Activated T-cell treated with anti-CD3 and anti-CD28 coated beads, Interleukin-2, amount 50 U/mL, for 72 hours (primary cell): ENCODE data around the gene QKI. TPM values are rescaled to one million over a fixed set of nuclear protein-coding genes. Genes with fewer than 3 reads are reported as not detected.
A peak's percentile ranks its signal among the peaks of the same experiment; 100 is the strongest.
"Not testable (repeated sequence)": the region's sequence is repeated elsewhere in the genome, so short reads cannot be mapped to it uniquely, and the experiment has no call there.

Experiments used
- ATAC-seq, 2 donors: fragments of 150-1000 bp; cut with Tn5 transposase; replicated peaks in 1 of 2; 2 replicates each; pipeline ENCODE4 v1.10.0; 2021; ENCODE audit warnings: moderate library complexity in 2 of 2, mild to moderate bottlenecking in 1 of 2
- DNase-seq, 2 donors: peaks; one replicate each; pipeline ENCODE4 v3.0.0; 2021 to 2022; ENCODE audit warnings: mixed read lengths in 1 of 2
- H3K27ac Mint-ChIP-seq: one replicate; pipeline ENCODE4 v1.8.0; 2022; ENCODE audit warnings: mild to moderate bottlenecking, moderate library complexity, mixed read lengths
- H3K27me3 Mint-ChIP-seq: one replicate; pipeline ENCODE4 v1.8.0; 2022; ENCODE audit warnings: low read depth, mixed read lengths
- H3K36me3 Mint-ChIP-seq, 2 donors: one replicate each; pipeline ENCODE4 v1.8.0; 2022; ENCODE audit warnings: mixed read lengths in 2 of 2, mild to moderate bottlenecking in 1 of 2; ENCODE audit not compliant: insufficient read depth in 2 of 2
- H3K4me1 Mint-ChIP-seq: one replicate; pipeline ENCODE4 v1.8.0; 2022; ENCODE audit warnings: low read depth, mixed read lengths
- H3K4me3 Mint-ChIP-seq, 2 donors: one replicate each; pipeline ENCODE4 v1.8.0; 2022; ENCODE audit warnings: mild to moderate bottlenecking in 2 of 2, mixed read lengths in 2 of 2, moderate library complexity in 2 of 2
- H3K9me3 Mint-ChIP-seq, 2 donors: one replicate each; pipeline ENCODE4 v1.8.0; 2022; ENCODE audit warnings: mixed read lengths in 2 of 2
- total RNA-seq, 2 donors: library from RNA; stranded (reverse); gene quantifications; one replicate each; pipeline ENCODE4 v1.2.3, GENCODE V29; 2022

The QKI gene
- total RNA-seq, 2 donors from 2014 or later: 62.0 to 64.2 TPM

DNA sequence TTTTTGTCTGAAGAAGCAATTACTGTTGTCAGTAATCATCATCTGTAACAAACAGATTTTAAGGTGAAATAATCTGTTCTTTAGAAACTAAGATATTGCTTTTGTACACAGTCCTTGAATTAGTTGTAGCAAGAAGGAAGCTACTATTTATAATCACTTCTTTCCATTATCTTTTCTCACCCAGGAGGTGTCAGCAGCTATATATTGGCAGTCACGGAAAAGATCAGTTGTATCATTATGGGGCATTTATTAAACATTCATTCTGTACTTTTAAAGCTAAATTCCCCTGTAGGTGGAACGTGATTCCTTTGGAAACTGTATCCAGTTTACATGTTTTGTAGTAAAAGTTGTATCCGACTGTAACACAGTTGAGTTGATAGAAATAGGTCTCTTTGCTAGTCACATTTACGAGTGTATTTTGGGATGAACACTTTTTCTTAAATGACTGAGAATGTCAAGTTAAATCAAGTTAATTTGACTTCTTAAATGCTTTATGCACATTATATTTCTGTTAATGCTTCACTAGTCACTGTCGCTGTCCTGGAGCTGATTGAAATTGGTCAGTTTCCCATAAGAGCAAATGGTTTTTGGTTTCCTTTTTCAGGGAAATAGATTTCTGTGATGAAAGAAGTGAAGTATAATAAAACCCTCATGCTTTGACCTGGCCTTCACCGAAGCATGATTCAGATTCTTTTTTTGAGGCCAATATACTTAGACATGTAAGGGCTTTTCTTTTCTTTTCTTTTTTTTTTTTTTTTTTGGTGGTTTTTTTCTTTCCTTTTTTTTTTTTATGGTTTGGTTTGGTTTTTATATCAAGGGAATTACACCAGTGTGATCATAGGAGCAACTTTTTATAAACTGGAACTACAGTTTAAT, 5.1 kb downstream of the QKI start:
- no peaks in the 10 kb centered on the region for H3K27me3 Mint-ChIP-seq
- H3K36me3 Mint-ChIP-seq: peaks cover 0 to 3% of the 10 kb centered on the region in 2 donors
- peak overlapping the region; percentile 60 to 73 for H3K4me3 Mint-ChIP-seq
- no peak for DNase-seq
- no peak for ATAC-seq
- peaks cover 59% of the 10 kb centered on the region for H3K4me1 Mint-ChIP-seq
- H3K27ac Mint-ChIP-seq: peak overlapping the region; percentile 81
- H3K9me3 Mint-ChIP-seq: no peaks in the 10 kb centered on the region

- peak overlapping the region; percentile 60 to 73 for H3K4me3 Mint-ChIP-seq
- ATAC-seq: no peak
- H3K36me3 Mint-ChIP-seq: peaks cover 0 to 3% of the 10 kb centered on the region in 2 donors
- no peak for DNase-seq
- no peaks in the 10 kb centered on the region for H3K27me3 Mint-ChIP-seq
- H3K4me1 Mint-ChIP-seq: peaks cover 64% of the 10 kb centered on the region
- no peaks in the 10 kb centered on the region for H3K9me3 Mint-ChIP-seq
- peak overlapping the region; percentile 81 for H3K27ac Mint-ChIP-seq
These were observed 5.7 kb downstream of the QKI start for GRCh38 chr6:163420289-163420614.

- H3K27me3 Mint-ChIP-seq: no peaks in the 10 kb centered on the region
- no peak overlapping the region for H3K27ac Mint-ChIP-seq
- H3K36me3 Mint-ChIP-seq: no peaks in the 10 kb centered on the region
- peaks cover 56% of the 10 kb centered on the region for H3K4me1 Mint-ChIP-seq
- ATAC-seq (no peak), DNase-seq (no peak)
- H3K4me3 Mint-ChIP-seq: no peak overlapping the region
- H3K9me3 Mint-ChIP-seq: no peaks in the 10 kb centered on the region
These were observed 8.0 kb downstream of the QKI start for GRCh38 chr6:163422550-163422949.

DNA sequence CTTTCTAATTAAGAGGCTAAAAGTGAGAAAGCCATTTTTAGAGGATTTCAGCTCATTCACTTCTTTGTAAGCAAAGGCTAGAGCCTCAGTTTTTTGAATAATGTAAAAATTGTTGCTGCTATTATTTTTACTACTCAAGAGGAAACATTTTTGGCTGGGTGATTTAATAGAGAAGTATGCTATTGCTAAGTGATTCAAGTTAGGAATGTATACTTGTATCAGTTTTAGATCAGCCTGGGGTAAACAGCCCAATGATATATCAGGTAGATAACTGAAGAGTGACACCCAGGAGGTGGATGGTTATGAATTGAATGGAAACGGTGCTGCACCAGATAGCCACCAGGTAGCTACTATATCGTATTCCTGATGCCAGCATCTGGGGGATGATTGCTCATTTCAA, 9.2 kb downstream of the QKI start:
- ATAC-seq (no peak), DNase-seq (no peak)
- Mint-ChIP-seq H3K36me3 (no peaks in the 10 kb centered on the region), H3K4me1 (peaks cover 47% of the 10 kb centered on the region), H3K9me3 (no peaks in the 10 kb centered on the region), H3K27ac (no peak overlapping the region), H3K27me3 (no peaks in the 10 kb centered on the region), H3K4me3 (no peak overlapping the region)

- ATAC-seq (no peak), DNase-seq (no peak)
- Mint-ChIP-seq H3K9me3 (no peaks in the 10 kb centered on the region), H3K4me1 (peaks cover 30% of the 10 kb centered on the region), H3K36me3 (no peaks in the 10 kb centered on the region), H3K4me3 (no peak overlapping the region), H3K27me3 (no peaks in the 10 kb centered on the region), H3K27ac (no peak overlapping the region)
These were observed 13.2 kb downstream of the QKI start for GRCh38 chr6:163427498-163428254.

DNA sequence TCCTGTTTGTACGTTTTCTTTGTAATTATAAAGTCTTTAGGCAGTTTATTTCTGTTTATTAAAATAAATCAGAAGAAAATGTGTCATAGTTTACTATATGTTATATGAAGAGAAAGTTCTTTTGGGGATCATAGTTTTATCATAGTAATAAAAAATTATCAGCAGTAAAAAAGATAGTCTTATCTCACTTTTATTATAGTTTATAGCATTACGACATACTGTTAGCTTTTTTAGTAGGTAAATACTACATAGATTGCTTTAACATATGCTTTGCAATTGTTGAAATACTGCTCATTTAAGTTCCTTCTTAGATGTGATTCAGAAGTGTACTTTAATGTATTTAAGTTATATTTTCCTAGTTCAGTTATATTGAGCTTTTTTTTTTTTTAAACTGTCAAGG, 13.9 kb downstream of the QKI start:
- H3K36me3 Mint-ChIP-seq: no peaks in the 10 kb centered on the region
- no peak overlapping the region for H3K27ac Mint-ChIP-seq
- no peak for ATAC-seq
- no peak overlapping the region for H3K4me3 Mint-ChIP-seq
- no peaks in the 10 kb centered on the region for H3K27me3 Mint-ChIP-seq
- no peak for DNase-seq
- H3K4me1 Mint-ChIP-seq: peaks cover 30% of the 10 kb centered on the region
- H3K9me3 Mint-ChIP-seq: no peaks in the 10 kb centered on the region

- Mint-ChIP-seq H3K36me3 (no peaks in the 10 kb centered on the region), H3K4me1 (peaks cover 28% of the 10 kb centered on the region), H3K4me3 (no peak overlapping the region), H3K9me3 (no peaks in the 10 kb centered on the region), H3K27ac (no peak overlapping the region), H3K27me3 (no peaks in the 10 kb centered on the region)
- ATAC-seq (no peak), DNase-seq (no peak)
These were observed 15.4 kb downstream of the QKI start for GRCh38 chr6:163429858-163430448.

GRCh38 chr6:163432300-163432699, 17.8 kb downstream of the QKI start:
- H3K27ac Mint-ChIP-seq: peak overlapping the region; percentile 58
- H3K36me3 Mint-ChIP-seq: no peaks in the 10 kb centered on the region
- no peak overlapping the region for H3K4me3 Mint-ChIP-seq
- no peak for ATAC-seq
- no peaks in the 10 kb centered on the region for H3K27me3 Mint-ChIP-seq
- DNase-seq: no peak
- peaks cover 31% of the 10 kb centered on the region for H3K4me1 Mint-ChIP-seq
- H3K9me3 Mint-ChIP-seq: no peaks in the 10 kb centered on the region

GRCh38 chr6:163433486-163433885, 19.0 kb downstream of the QKI start:
- not testable (repeated sequence) for H3K36me3 Mint-ChIP-seq, H3K4me3 Mint-ChIP-seq, H3K27me3 Mint-ChIP-seq, DNase-seq, H3K9me3 Mint-ChIP-seq, ATAC-seq, H3K27ac Mint-ChIP-seq
- H3K4me1 Mint-ChIP-seq: peaks cover 42% of the 10 kb centered on the region

DNA sequence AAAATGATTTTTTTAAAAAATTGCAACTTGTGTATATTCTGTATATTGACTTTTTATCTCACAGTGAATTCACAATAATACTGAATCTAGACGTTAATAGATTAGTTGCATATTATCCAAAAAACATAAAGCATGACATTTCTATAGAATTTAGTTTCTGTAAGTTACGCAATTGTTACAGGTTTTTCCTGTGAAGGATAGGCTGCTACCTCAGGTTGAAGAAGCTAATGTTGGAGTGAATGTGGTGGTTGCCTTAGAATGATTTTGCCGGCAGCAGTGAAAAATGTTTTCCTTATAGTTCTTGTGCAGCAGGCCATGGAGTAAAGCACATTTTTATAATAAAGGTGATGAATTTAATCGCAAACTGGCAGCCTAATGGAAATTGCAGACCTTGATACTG, 20.5 kb downstream of the QKI start:
- Mint-ChIP-seq H3K9me3 (no peaks in the 10 kb centered on the region), H3K4me1 (peaks cover 53% of the 10 kb centered on the region), H3K4me3 (no peak overlapping the region), H3K27ac (no peak overlapping the region), H3K27me3 (no peaks in the 10 kb centered on the region), H3K36me3 (peaks cover 0 to 2% of the 10 kb centered on the region in 2 donors)
- DNase-seq (no peak), ATAC-seq (no peak)

GRCh38 chr6:163436843-163437242, 22.3 kb downstream of the QKI start:
- Mint-ChIP-seq H3K4me3 (no peak overlapping the region), H3K9me3 (no peaks in the 10 kb centered on the region)

DNA sequence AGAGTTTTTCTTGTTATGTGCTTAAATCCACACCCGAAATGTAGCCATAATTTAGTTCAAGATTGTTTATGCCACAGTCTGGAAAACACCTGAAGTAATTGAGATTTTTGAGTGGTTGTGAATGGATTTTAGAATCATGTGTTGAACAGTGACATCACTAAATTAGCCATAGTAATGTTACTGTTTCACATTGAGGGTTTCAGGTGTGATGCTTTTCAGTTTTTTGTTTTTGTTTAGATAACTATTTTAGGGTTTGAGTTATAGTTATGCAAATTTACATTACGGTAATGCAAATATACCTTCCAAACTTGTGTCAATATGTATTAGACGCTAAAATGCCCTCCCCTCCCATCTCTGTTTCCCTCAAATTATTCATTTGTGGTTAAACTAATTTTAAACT, 22.9 kb downstream of the QKI start:
- no peaks in the 10 kb centered on the region for H3K9me3 Mint-ChIP-seq
- DNase-seq: no peak
- no peak for ATAC-seq

More at GRCh38 chr6:163436843-163437242, 22.3 kb downstream of the QKI start:
- no peak overlapping the region for H3K27ac Mint-ChIP-seq
- peaks cover 58% of the 10 kb centered on the region for H3K4me1 Mint-ChIP-seq
- no peak for DNase-seq
- peaks cover 0 to 2% of the 10 kb centered on the region in 2 donors for H3K36me3 Mint-ChIP-seq
- no peaks in the 10 kb centered on the region for H3K27me3 Mint-ChIP-seq
- ATAC-seq: no peak

GRCh38 chr6:163438298-163438939, 23.9 kb downstream of the QKI start:
- peaks cover 0 to 2% of the 10 kb centered on the region in 2 donors for H3K36me3 Mint-ChIP-seq
- no peak for ATAC-seq

More for the DNA sequence above, 22.9 kb downstream of the QKI start:
- Mint-ChIP-seq H3K36me3 (peaks cover 0 to 2% of the 10 kb centered on the region in 2 donors), H3K27ac (no peak overlapping the region), H3K27me3 (no peaks in the 10 kb centered on the region), H3K4me1 (peaks cover 61% of the 10 kb centered on the region), H3K4me3 (no peak overlapping the region)

More at GRCh38 chr6:163438298-163438939, 23.9 kb downstream of the QKI start:
- peaks cover 57% of the 10 kb centered on the region for H3K4me1 Mint-ChIP-seq
- DNase-seq: no peak
- H3K27ac Mint-ChIP-seq: no peak overlapping the region
- no peak overlapping the region for H3K4me3 Mint-ChIP-seq
- H3K27me3 Mint-ChIP-seq: no peaks in the 10 kb centered on the region
- H3K9me3 Mint-ChIP-seq: no peaks in the 10 kb centered on the region
